HEK293 (cell line): Measurements from ENCODE around the gene PINLYP.

ENCODE experiments used
- GLIS1 ChIP-seq: fragments of 450-650 bp; formaldehyde crosslinking; IDR thresholded peaks from 2 replicates; pipeline ENCODE4 v1.5.1; 2016; ENCODE audit warnings: missing biosample characterization, missing genetic modification characterization
- INSM2 ChIP-seq: fragments of 450-650 bp; formaldehyde crosslinking; IDR thresholded peaks from 2 replicates; pipeline ENCODE4 v1.5.1; 2016; ENCODE audit warnings: missing biosample characterization, missing genetic modification characterization
- KLF17 ChIP-seq: fragments of 450-650 bp; formaldehyde crosslinking; IDR thresholded peaks from 2 replicates; pipeline ENCODE4 v1.5.1; 2016; ENCODE audit warnings: missing biosample characterization, missing genetic modification characterization
- MZF1 ChIP-seq: fragments of 450-650 bp; formaldehyde crosslinking; IDR thresholded peaks from 2 replicates; pipeline ENCODE4 v1.5.1; 2017; ENCODE audit warnings: missing biosample characterization, missing genetic modification characterization, borderline replicate concordance
- OVOL3 ChIP-seq: fragments of 450-650 bp; formaldehyde crosslinking; IDR thresholded peaks from 2 replicates; pipeline ENCODE4 v1.5.1; 2016; ENCODE audit warnings: missing biosample characterization, missing genetic modification characterization
- PRDM1 ChIP-seq: fragments of 450-650 bp; formaldehyde crosslinking; IDR thresholded peaks from 2 replicates; pipeline ENCODE4; 2016; ENCODE audit warnings: missing biosample characterization, missing genetic modification characterization
- SALL2 ChIP-seq: fragments of 450-650 bp; formaldehyde crosslinking; IDR thresholded peaks from 2 replicates; pipeline ENCODE4 v1.5.0; 2017; ENCODE audit warnings: missing biosample characterization, mild to moderate bottlenecking, missing genetic modification characterization, borderline replicate concordance
- SCRT1 ChIP-seq: fragments of 450-650 bp; formaldehyde crosslinking; IDR thresholded peaks from 2 replicates; pipeline ENCODE4 v1.5.1; 2016; ENCODE audit warnings: missing biosample characterization, missing genetic modification characterization, borderline replicate concordance
- ZBTB8A ChIP-seq: fragments of 450-650 bp; formaldehyde crosslinking; IDR thresholded peaks from 2 replicates; pipeline ENCODE4 v1.5.1; 2016; ENCODE audit warnings: missing biosample characterization, missing genetic modification characterization
- ZNF114 ChIP-seq: fragments of 450-650 bp; formaldehyde crosslinking; IDR thresholded peaks from 2 replicates; pipeline ENCODE4 v1.5.0; 2017; ENCODE audit warnings: missing biosample characterization, missing genetic modification characterization
- ZNF174 ChIP-seq: fragments of 450-650 bp; formaldehyde crosslinking; IDR thresholded peaks from 2 replicates; pipeline ENCODE4 v1.5.0; 2017; ENCODE audit warnings: missing biosample characterization, mild to moderate bottlenecking, missing genetic modification characterization
- ZNF19 ChIP-seq: fragments of 450-650 bp; formaldehyde crosslinking; IDR thresholded peaks from 2 replicates; pipeline ENCODE4; 2016; ENCODE audit warnings: missing biosample characterization, missing genetic modification characterization, low read depth
- ZNF211 ChIP-seq: fragments of 450-650 bp; formaldehyde crosslinking; IDR thresholded peaks from 2 replicates; pipeline ENCODE4 v1.5.1; 2016; ENCODE audit warnings: low read depth, missing biosample characterization, missing genetic modification characterization
- ZNF37A ChIP-seq: fragments of 450-650 bp; IDR thresholded peaks from 2 replicates; pipeline ENCODE4 v1.5.1; 2018; ENCODE audit warnings: missing biosample characterization, missing genetic modification characterization
- ZNF473 ChIP-seq: fragments of 450-650 bp; formaldehyde crosslinking; IDR thresholded peaks from 2 replicates; pipeline ENCODE4 v1.5.1; 2017; ENCODE audit warnings: missing biosample characterization, missing genetic modification characterization
- ZNF521 ChIP-seq: fragments of 450-650 bp; formaldehyde crosslinking; IDR thresholded peaks from 2 replicates; pipeline ENCODE4 v1.5.1; 2017; ENCODE audit warnings: missing biosample characterization, mild to moderate bottlenecking, missing genetic modification characterization
- ZNF529 ChIP-seq: fragments of 450-650 bp; formaldehyde crosslinking; IDR thresholded peaks from 2 replicates; pipeline ENCODE4 v1.5.1; 2017; ENCODE audit warnings: missing genetic modification characterization, missing biosample characterization; ENCODE audit not compliant: insufficient replicate concordance
- ZNF548 ChIP-seq: fragments of 450-650 bp; formaldehyde crosslinking; IDR thresholded peaks from 2 replicates; pipeline ENCODE4 v1.5.1; 2016; ENCODE audit warnings: missing biosample characterization, missing genetic modification characterization
- ZNF610 ChIP-seq: fragments of 450-650 bp; formaldehyde crosslinking; IDR thresholded peaks from 2 replicates; pipeline ENCODE4 v1.5.1; 2016; ENCODE audit warnings: missing biosample characterization, missing genetic modification characterization, borderline replicate concordance
- ZNF704 ChIP-seq: fragments of 450-650 bp; formaldehyde crosslinking; IDR thresholded peaks from 2 replicates; pipeline ENCODE4 v1.5.1; 2016; ENCODE audit warnings: missing biosample characterization, missing genetic modification characterization
- ZNF747 ChIP-seq: fragments of 450-650 bp; formaldehyde crosslinking; IDR thresholded peaks from 2 replicates; pipeline ENCODE4 v1.5.1; 2016; ENCODE audit warnings: missing biosample characterization, missing genetic modification characterization
- ZNF768 ChIP-seq: fragments of 450-650 bp; formaldehyde crosslinking; IDR thresholded peaks from 2 replicates; pipeline ENCODE4 v1.5.1; 2018; ENCODE audit warnings: missing biosample characterization, mild to moderate bottlenecking, missing genetic modification characterization
- ZNF830 ChIP-seq: fragments of 450-650 bp; IDR thresholded peaks from 2 replicates; pipeline ENCODE4 v1.5.0; 2018; ENCODE audit warnings: missing biosample characterization, missing genetic modification characterization, low read depth, mild to moderate bottlenecking, moderate library complexity
- ZNF843 ChIP-seq: fragments of 450-650 bp; formaldehyde crosslinking; IDR thresholded peaks from 2 replicates; pipeline ENCODE4 v1.5.1; 2016; ENCODE audit warnings: missing biosample characterization, missing genetic modification characterization
- ZSCAN23 ChIP-seq: fragments of 450-650 bp; formaldehyde crosslinking; IDR thresholded peaks from 2 replicates; pipeline ENCODE4 v1.5.1; 2016; ENCODE audit warnings: missing biosample characterization, missing genetic modification characterization
- TF ChIP-seq, protein P1 (sequence below): fragments of 450-650 bp; formaldehyde crosslinking; IDR thresholded peaks from 2 replicates; pipeline ENCODE4 v1.5.1; 2017; ENCODE audit warnings: missing biosample characterization, mild to moderate bottlenecking, missing genetic modification characterization, moderate library complexity
- TF ChIP-seq, protein P2 (sequence below): IDR thresholded peaks from 2 replicates; pipeline ENCODE4 v1.6.1; 2011; ENCODE audit warnings: mild to moderate bottlenecking, low read depth, low read length, borderline replicate concordance
- TF ChIP-seq, protein P3 (sequence below): fragments of 450-650 bp; formaldehyde crosslinking; IDR thresholded peaks from 2 replicates; pipeline ENCODE4 v1.5.1; 2017; ENCODE audit warnings: missing biosample characterization, missing genetic modification characterization
- TF ChIP-seq, protein P4 (sequence below): fragments of 450-650 bp; formaldehyde crosslinking; IDR thresholded peaks from 2 replicates; pipeline ENCODE4 v1.5.1; 2017; ENCODE audit warnings: missing biosample characterization, missing genetic modification characterization

The PINLYP gene

GRCh38 chr19:43527860-43528622 lies 47.6 kb upstream of the PINLYP start (continued):
- TF ChIP-seq, protein P1, sequence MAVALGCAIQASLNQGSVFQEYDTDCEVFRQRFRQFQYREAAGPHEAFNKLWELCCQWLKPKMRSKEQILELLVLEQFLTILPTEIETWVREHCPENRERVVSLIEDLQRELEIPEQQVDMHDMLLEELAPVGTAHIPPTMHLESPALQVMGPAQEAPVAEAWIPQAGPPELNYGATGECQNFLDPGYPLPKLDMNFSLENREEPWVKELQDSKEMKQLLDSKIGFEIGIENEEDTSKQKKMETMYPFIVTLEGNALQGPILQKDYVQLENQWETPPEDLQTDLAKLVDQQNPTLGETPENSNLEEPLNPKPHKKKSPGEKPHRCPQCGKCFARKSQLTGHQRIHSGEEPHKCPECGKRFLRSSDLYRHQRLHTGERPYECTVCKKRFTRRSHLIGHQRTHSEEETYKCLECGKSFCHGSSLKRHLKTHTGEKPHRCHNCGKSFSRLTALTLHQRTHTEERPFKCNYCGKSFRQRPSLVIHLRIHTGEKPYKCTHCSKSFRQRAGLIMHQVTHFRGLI (tag by site-specific recombination) = peak; percentile 68; the same call in 1 of the 2 replicates
- peak; percentile 97 for TF ChIP-seq GLIS1
- TF ChIP-seq SCRT1 (tag by site-specific recombination) = peak; percentile 63; the same call in 1 of the 2 replicates
- no peak for TF ChIP-seq ZNF37A (tag by site-specific recombination)
- no peak for TF ChIP-seq ZNF768
- no peak for TF ChIP-seq ZNF610 (tag by site-specific recombination)
- no peak for TF ChIP-seq ZNF529 (tag by site-specific recombination)
- TF ChIP-seq PRDM1 (tag by site-specific recombination) = peak; percentile 57; the same call in 1 of the 2 replicates
- TF ChIP-seq, protein P2, sequence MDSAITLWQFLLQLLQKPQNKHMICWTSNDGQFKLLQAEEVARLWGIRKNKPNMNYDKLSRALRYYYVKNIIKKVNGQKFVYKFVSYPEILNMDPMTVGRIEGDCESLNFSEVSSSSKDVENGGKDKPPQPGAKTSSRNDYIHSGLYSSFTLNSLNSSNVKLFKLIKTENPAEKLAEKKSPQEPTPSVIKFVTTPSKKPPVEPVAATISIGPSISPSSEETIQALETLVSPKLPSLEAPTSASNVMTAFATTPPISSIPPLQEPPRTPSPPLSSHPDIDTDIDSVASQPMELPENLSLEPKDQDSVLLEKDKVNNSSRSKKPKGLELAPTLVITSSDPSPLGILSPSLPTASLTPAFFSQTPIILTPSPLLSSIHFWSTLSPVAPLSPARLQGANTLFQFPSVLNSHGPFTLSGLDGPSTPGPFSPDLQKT = no peak
- TF ChIP-seq ZNF704 = no peak
- TF ChIP-seq ZNF114 (tag by site-specific recombination) = no peak
- no peak for TF ChIP-seq ZNF473 (tag by site-specific recombination)
- TF ChIP-seq, protein P3, sequence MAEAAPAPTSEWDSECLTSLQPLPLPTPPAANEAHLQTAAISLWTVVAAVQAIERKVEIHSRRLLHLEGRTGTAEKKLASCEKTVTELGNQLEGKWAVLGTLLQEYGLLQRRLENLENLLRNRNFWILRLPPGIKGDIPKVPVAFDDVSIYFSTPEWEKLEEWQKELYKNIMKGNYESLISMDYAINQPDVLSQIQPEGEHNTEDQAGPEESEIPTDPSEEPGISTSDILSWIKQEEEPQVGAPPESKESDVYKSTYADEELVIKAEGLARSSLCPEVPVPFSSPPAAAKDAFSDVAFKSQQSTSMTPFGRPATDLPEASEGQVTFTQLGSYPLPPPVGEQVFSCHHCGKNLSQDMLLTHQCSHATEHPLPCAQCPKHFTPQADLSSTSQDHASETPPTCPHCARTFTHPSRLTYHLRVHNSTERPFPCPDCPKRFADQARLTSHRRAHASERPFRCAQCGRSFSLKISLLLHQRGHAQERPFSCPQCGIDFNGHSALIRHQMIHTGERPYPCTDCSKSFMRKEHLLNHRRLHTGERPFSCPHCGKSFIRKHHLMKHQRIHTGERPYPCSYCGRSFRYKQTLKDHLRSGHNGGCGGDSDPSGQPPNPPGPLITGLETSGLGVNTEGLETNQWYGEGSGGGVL (tag by site-specific recombination) = peak; percentile 47
- TF ChIP-seq ZNF521 (tag by site-specific recombination) = no peak
- TF ChIP-seq ZNF211 (tag by site-specific recombination) = no peak
- TF ChIP-seq, protein P4, sequence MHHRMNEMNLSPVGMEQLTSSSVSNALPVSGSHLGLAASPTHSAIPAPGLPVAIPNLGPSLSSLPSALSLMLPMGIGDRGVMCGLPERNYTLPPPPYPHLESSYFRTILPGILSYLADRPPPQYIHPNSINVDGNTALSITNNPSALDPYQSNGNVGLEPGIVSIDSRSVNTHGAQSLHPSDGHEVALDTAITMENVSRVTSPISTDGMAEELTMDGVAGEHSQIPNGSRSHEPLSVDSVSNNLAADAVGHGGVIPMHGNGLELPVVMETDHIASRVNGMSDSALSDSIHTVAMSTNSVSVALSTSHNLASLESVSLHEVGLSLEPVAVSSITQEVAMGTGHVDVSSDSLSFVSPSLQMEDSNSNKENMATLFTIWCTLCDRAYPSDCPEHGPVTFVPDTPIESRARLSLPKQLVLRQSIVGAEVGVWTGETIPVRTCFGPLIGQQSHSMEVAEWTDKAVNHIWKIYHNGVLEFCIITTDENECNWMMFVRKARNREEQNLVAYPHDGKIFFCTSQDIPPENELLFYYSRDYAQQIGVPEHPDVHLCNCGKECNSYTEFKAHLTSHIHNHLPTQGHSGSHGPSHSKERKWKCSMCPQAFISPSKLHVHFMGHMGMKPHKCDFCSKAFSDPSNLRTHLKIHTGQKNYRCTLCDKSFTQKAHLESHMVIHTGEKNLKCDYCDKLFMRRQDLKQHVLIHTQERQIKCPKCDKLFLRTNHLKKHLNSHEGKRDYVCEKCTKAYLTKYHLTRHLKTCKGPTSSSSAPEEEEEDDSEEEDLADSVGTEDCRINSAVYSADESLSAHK = peak; percentile 64; the same call in 1 of the 2 replicates
- TF ChIP-seq ZNF747 (tag by site-specific recombination) = no peak
- no peak for TF ChIP-seq ZBTB8A
- no peak for TF ChIP-seq ZNF830 (tag by site-specific recombination)
- TF ChIP-seq ZNF174 = no peak
- peak; percentile 71; the same call in 1 of the 2 replicates for TF ChIP-seq ZSCAN23 (tag by site-specific recombination)
- no peak; the same call in 1 of the 2 replicates for TF ChIP-seq ZNF843 (tag by site-specific recombination)
- no peak for TF ChIP-seq ZNF19 (tag by site-specific recombination)
- peak; percentile 91 for TF ChIP-seq INSM2 (tag by site-specific recombination)
- TF ChIP-seq OVOL3 (tag by site-specific recombination) = 0 out of 2 replicates have a peak, but pooled peaks have one; percentile 26
- TF ChIP-seq KLF17 (tag by site-specific recombination) = peak; percentile 90
- no peak for TF ChIP-seq SALL2
- TF ChIP-seq MZF1 (tag by site-specific recombination) = peak; percentile 15; the same call in 1 of the 2 replicates
- no peak for TF ChIP-seq ZNF548 (tag by site-specific recombination)
